Central memory CD8-positive, alpha-beta T cell (primary cell): Measurements from ENCODE around the gene CLDN16.

Experiments used
- ATAC-seq: fragments of 150-1000 bp; cut with Tn5 transposase; replicated peaks from 2 replicates; pipeline ENCODE4 v1.10.0; 2022; ENCODE audit warnings: mild to moderate bottlenecking, moderate FRiP score, moderate number of reproducible peaks; ENCODE audit not compliant: poor library complexity, severe bottlenecking; ENCODE audit errors: extremely low read depth
- DNase-seq, 2 donors: peaks; one replicate each; pipeline ENCODE4 v3.0.0; 2021; ENCODE audit warnings: low spot score in 2 of 2
- H3K27ac Mint-ChIP-seq: one replicate; pipeline ENCODE4 v1.8.0; 2022; ENCODE audit warnings: low read depth, mild to moderate bottlenecking, moderate library complexity, mixed read lengths
- H3K27me3 Mint-ChIP-seq: one replicate; pipeline ENCODE4 v1.8.0; 2022; ENCODE audit warnings: mixed read lengths
- H3K36me3 Mint-ChIP-seq: one replicate; pipeline ENCODE4 v1.8.0; 2022; ENCODE audit warnings: mild to moderate bottlenecking, moderate library complexity, mixed read lengths; ENCODE audit not compliant: insufficient read depth
- H3K4me1 Mint-ChIP-seq: one replicate; pipeline ENCODE4 v1.8.0; 2022; ENCODE audit warnings: mixed read lengths
- H3K4me3 Mint-ChIP-seq: one replicate; pipeline ENCODE4 v1.8.0; 2022; ENCODE audit warnings: mild to moderate bottlenecking, moderate library complexity, mixed read lengths
- H3K9me3 Mint-ChIP-seq: one replicate; pipeline ENCODE4 v1.8.0; 2022; ENCODE audit warnings: mixed read lengths

Gene CLDN16

GRCh38 chr3:190455828-190456227, 67.9 kb downstream of the CLDN16 start:
- no peaks in the 10 kb centered on the region for H3K36me3 Mint-ChIP-seq
- H3K4me1 Mint-ChIP-seq = no peaks in the 10 kb centered on the region
- H3K27ac Mint-ChIP-seq = no peak overlapping the region
- no peaks in the 10 kb centered on the region for H3K9me3 Mint-ChIP-seq
- H3K27me3 Mint-ChIP-seq = peaks cover 16% of the 10 kb centered on the region
- no peak overlapping the region for H3K4me3 Mint-ChIP-seq
- ATAC-seq (no peak), DNase-seq (no peak)

GRCh38 chr3:190456770-190457169, 68.8 kb downstream of the CLDN16 start:
- Mint-ChIP-seq H3K36me3 (no peaks in the 10 kb centered on the region), H3K27me3 (peaks cover 25% of the 10 kb centered on the region), H3K9me3 (no peaks in the 10 kb centered on the region)

GRCh38 chr3:190458040-190458439, 70.1 kb downstream of the CLDN16 start:
- DNase-seq (no peak), ATAC-seq (no peak)
- Mint-ChIP-seq H3K9me3 (no peaks in the 10 kb centered on the region), H3K4me1 (no peaks in the 10 kb centered on the region), H3K4me3 (no peak overlapping the region), H3K27me3 (peaks cover 36% of the 10 kb centered on the region), H3K27ac (no peak overlapping the region), H3K36me3 (no peaks in the 10 kb centered on the region)

More at GRCh38 chr3:190456770-190457169, 68.8 kb downstream of the CLDN16 start:
- Mint-ChIP-seq H3K27ac (no peak overlapping the region), H3K4me1 (no peaks in the 10 kb centered on the region), H3K4me3 (no peak overlapping the region)
- ATAC-seq (no peak), DNase-seq (no peak)
